ENCODE measurements around the gene AJUBA.
A peak's percentile ranks its signal among the peaks of the same experiment; 100 is the strongest.

AJUBA gene

DNA sequence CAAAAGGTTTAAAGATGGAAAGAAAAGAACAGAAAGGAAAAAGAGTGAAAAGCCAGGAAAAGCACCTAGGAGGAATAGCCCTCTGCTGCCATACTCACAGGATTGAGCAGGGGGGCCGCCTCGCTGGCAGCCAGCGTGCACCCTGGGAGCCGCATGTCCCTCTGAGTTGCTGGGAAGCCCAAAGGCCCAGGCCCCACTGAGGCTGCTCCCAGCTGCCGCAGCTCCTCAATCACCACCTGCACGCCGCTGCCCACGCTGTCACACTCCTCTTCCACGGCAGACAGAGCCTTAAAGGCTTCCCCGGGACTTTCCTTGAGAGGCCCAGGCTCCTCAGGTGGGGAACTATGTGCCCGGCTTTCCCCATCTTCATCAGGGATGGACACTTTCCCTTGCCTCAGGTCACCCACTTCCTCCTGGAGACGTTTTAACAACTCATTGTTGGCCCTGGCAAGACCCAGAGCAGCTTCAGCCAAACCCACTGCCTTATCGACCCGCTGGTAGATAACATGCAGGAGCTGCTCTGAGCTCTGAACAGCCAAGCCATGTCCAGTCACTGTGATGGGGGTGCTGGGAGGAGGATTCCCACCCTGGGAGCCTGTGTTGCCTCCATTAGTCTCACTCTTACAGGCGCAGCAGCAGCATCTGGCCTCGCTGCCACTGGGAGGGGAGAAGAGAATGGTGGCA is 16.1 kb upstream of the AJUBA start:
- peak overlapping the region; percentile 49 for H4K91ac ChIP-seq (ENCODE audit: low read length)
- no peak overlapping the region for H3K14ac ChIP-seq (ENCODE audit: low read length in 2 of 2)
- no peak overlapping the region for H3K23ac ChIP-seq (ENCODE audit: low read length in 2 of 2)

DNA sequence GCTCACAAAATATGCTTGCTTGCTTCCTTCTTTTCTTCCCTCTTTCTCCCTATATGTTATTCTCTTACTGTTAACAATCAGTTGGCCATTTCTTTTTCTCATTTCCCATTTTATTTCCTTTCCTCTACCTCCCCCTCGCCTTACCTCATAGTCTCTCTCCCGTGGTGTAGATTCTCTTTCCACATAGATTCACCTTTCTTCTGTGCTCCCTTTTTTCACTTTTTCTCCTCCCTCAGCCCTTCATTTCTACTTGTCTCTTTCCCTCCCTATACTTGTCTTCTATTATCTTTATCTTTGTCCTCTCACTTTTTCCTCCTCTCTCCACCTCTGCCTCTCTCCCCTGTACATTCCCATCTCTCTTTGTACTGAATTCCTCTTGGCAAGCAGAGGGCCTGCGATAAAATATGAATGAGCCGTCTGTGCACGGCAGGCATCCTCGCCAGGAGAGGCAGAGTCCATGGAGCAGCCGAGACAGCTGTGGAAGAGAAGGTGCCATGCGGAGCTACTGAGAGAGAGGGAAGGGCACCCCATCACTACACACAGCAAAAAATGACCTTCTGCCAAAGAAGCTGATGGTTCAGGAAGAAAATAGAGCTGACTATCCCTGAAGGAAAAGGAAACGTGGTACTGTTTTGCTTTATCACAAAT is 15.4 kb upstream of the AJUBA start:
- Histone ChIP-seq H3K9me3 (ENCODE audit: control insufficient read depth, low read length) (no peaks in the 10 kb centered on the region), H3K4me1 (ENCODE audit: control insufficient read depth, insufficient read depth, low read depth, low read length) (peaks cover 5% of the 10 kb centered on the region), H3K36me3 (ENCODE audit: control insufficient read depth in 1 of 2, insufficient read depth in 2 of 2, low read depth in 1 of 2, low read length in 2 of 2) (peaks cover 0 to 8% of the 10 kb centered on the region in 2 experiments), H3K27me3 (ENCODE audit: control insufficient read depth in 1 of 2, insufficient read depth in 1 of 2, low read length in 2 of 2) (peaks cover 0 to 7% of the 10 kb centered on the region in 2 experiments), H3K9ac (ENCODE audit: low read length) (no peak overlapping the region), H2BK15ac (ENCODE audit: low read depth, poor library complexity, severe bottlenecking) (no peak overlapping the region), H2AK5ac (ENCODE audit: low read length, severe bottlenecking) (no peak overlapping the region), H3K23ac (ENCODE audit: low read length in 2 of 2) (no peak overlapping the region), H3K4me3 (ENCODE audit: insufficient read depth in 1 of 2, low read depth in 1 of 2, low read length in 2 of 2) (no peak overlapping the region), H3K27ac (ENCODE audit: low read length, poor library complexity, severe bottlenecking) (no peak overlapping the region), H3K18ac (ENCODE audit: low read depth in 1 of 2, low read length in 2 of 2) (no peak overlapping the region), H2BK12ac (ENCODE audit: low read length in 2 of 2) (no peak overlapping the region), H3K14ac (ENCODE audit: low read length in 2 of 2) (no peak overlapping the region), H2BK5ac (ENCODE audit: low read depth, low read length, poor library complexity, severe bottlenecking) (no peak overlapping the region), H3K4ac (ENCODE audit: low read depth in 1 of 2, low read length in 2 of 2) (no peak overlapping the region), H4K8ac (ENCODE audit: low read length) (no peak overlapping the region), H2BK120ac (ENCODE audit: low read depth, low read length) (no peak overlapping the region), H3K79me1 (replicated peaks; ENCODE audit: low read length, poor library complexity, severe bottlenecking) (no peaks in the 10 kb centered on the region), H3K4me2 (ENCODE audit: low read length, poor library complexity, severe bottlenecking) (no peak overlapping the region), H2AFZ (ENCODE audit: low read depth, low read length) (no peak overlapping the region), H4K91ac (ENCODE audit: low read length) (no peak overlapping the region)
- DNase-seq = no peak
- WGBS = 94% methylated on average over 6 of the region's 9 CpGs

More for the DNA sequence above, 16.1 kb upstream of the AJUBA start:
- Histone ChIP-seq H3K9me3 (ENCODE audit: control insufficient read depth, low read length) (no peaks in the 10 kb centered on the region), H2BK15ac (ENCODE audit: low read depth, poor library complexity, severe bottlenecking) (peak overlapping the region; percentile 33), H3K4me3 (ENCODE audit: insufficient read depth in 1 of 2, low read depth in 1 of 2, low read length in 2 of 2) (no peak overlapping the region), H3K9ac (ENCODE audit: low read length) (no peak overlapping the region), H3K18ac (ENCODE audit: low read depth in 1 of 2, low read length in 2 of 2) (no peak overlapping the region), H2BK5ac (ENCODE audit: low read depth, low read length, poor library complexity, severe bottlenecking) (no peak overlapping the region), H4K8ac (ENCODE audit: low read length) (no peak overlapping the region), H3K4ac (ENCODE audit: low read depth in 1 of 2, low read length in 2 of 2) (no peak overlapping the region), H3K79me1 (replicated peaks; ENCODE audit: low read length, poor library complexity, severe bottlenecking) (no peaks in the 10 kb centered on the region), H3K27ac (ENCODE audit: low read length, poor library complexity, severe bottlenecking) (no peak overlapping the region), H2BK12ac (ENCODE audit: low read length in 2 of 2) (no peak overlapping the region), H3K4me1 (ENCODE audit: control insufficient read depth, insufficient read depth, low read depth, low read length) (peaks cover 5% of the 10 kb centered on the region), H3K27me3 (ENCODE audit: control insufficient read depth in 1 of 2, insufficient read depth in 1 of 2, low read length in 2 of 2) (peaks cover 0 to 7% of the 10 kb centered on the region in 2 experiments), H2AK5ac (ENCODE audit: low read length, severe bottlenecking) (no peak overlapping the region), H3K4me2 (ENCODE audit: low read length, poor library complexity, severe bottlenecking) (no peak overlapping the region), H2AFZ (ENCODE audit: low read depth, low read length) (no peak overlapping the region), H2BK120ac (ENCODE audit: low read depth, low read length) (no peak overlapping the region), H3K36me3 (ENCODE audit: control insufficient read depth in 1 of 2, insufficient read depth in 2 of 2, low read depth in 1 of 2, low read length in 2 of 2) (peaks cover 0 to 8% of the 10 kb centered on the region in 2 experiments)
- no peak for DNase-seq
- 95% methylated on average over 16 of the region's 16 CpGs for WGBS

DNA sequence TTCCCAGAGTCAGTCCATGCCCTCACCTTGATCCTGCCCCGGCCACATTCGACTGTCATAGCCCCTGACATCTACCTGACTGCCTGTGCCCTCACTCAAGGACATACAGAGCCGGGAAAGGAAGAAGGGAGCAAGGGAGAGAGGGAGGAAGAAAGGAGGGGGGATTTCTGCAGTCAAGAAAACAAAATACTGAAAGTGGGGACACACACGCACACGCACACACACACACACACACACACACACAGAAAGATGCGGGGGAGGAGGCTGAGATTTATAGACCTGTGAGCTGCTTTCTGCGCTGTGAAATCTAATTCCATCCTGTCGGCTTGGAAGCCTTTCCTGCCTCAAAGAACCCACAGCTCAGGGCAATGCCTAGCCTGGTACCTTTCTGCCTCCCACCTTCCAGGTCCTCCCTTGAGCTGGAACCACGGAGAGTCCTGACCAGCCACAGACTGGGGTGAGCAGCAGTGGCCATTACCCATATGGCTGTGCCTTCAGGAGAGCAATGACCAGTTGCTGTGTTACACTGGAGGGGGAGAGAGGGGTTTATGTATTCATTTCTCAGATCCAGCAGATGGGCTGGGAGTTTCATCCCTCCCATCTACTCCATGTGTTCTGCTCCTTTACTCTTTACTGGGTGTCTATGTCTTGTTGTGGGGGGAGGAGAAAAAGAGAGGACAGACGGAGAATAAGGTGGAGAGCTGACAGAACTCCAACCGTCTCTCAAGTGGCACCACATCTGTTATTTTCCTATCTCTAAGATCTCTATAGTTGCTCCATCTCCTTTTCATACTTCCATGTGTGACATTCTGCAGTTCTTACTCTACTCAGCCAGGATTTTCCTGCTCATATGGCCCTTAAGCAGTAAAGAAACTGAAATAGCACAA is 14.7 kb upstream of the AJUBA start:
- H3K79me1 ChIP-seq (replicated peaks; ENCODE audit: low read length, poor library complexity, severe bottlenecking) = no peaks in the 10 kb centered on the region
- peaks cover 0 to 8% of the 10 kb centered on the region in 2 experiments for H3K36me3 ChIP-seq (ENCODE audit: control insufficient read depth in 1 of 2, insufficient read depth in 2 of 2, low read depth in 1 of 2, low read length in 2 of 2)
- H2AFZ ChIP-seq (ENCODE audit: low read depth, low read length) = peak overlapping the region; percentile 15
- no peak overlapping the region for H4K91ac ChIP-seq (ENCODE audit: low read length)
- no peak overlapping the region for H3K14ac ChIP-seq (ENCODE audit: low read length in 2 of 2)
- no peak overlapping the region for H2BK5ac ChIP-seq (ENCODE audit: low read depth, low read length, poor library complexity, severe bottlenecking)
- H3K9ac ChIP-seq (ENCODE audit: low read length) = no peak overlapping the region
- no peak overlapping the region for H4K8ac ChIP-seq (ENCODE audit: low read length)
- peaks cover 0 to 7% of the 10 kb centered on the region in 2 experiments for H3K27me3 ChIP-seq (ENCODE audit: control insufficient read depth in 1 of 2, insufficient read depth in 1 of 2, low read length in 2 of 2)
- WGBS = 48% methylated on average over 7 of the region's 11 CpGs
- DNase-seq = no peak
- H3K4me1 ChIP-seq (ENCODE audit: control insufficient read depth, insufficient read depth, low read depth, low read length) = peaks cover 5% of the 10 kb centered on the region
- no peaks in the 10 kb centered on the region for H3K9me3 ChIP-seq (ENCODE audit: control insufficient read depth, low read length)
- no peak overlapping the region for H2BK15ac ChIP-seq (ENCODE audit: low read depth, poor library complexity, severe bottlenecking)
- no peak overlapping the region for H3K23ac ChIP-seq (ENCODE audit: low read length in 2 of 2)
- no peak overlapping the region for H3K4ac ChIP-seq (ENCODE audit: low read depth in 1 of 2, low read length in 2 of 2)
- H3K18ac ChIP-seq (ENCODE audit: low read depth in 1 of 2, low read length in 2 of 2) = peak overlapping the region in 1 of 2 experiments; percentile 14
- H2BK12ac ChIP-seq (ENCODE audit: low read length in 2 of 2) = peak overlapping the region in 1 of 2 experiments; percentile 69
- no peak overlapping the region for H2BK120ac ChIP-seq (ENCODE audit: low read depth, low read length)
- H3K4me2 ChIP-seq (ENCODE audit: low read length, poor library complexity, severe bottlenecking) = no peak overlapping the region
- H3K27ac ChIP-seq (ENCODE audit: low read length, poor library complexity, severe bottlenecking) = no peak overlapping the region
- H2AK5ac ChIP-seq (ENCODE audit: low read length, severe bottlenecking) = no peak overlapping the region
- no peak overlapping the region for H3K4me3 ChIP-seq (ENCODE audit: insufficient read depth in 1 of 2, low read depth in 1 of 2, low read length in 2 of 2)

Measured in mesenchymal stem cell (in vitro differentiated cells and primary cell).